Kidney (tissue), 14 donors: Measurements from ENCODE around the gene EXO1. TPM values are rescaled to one million over a fixed set of nuclear protein-coding genes. Genes with fewer than 3 reads are reported as not detected.

ENCODE experiments used
- DNase-seq, 5 donors: peaks; one replicate each; pipeline ENCODE4 v3.0.0-alpha.2; 2013 to 2020
- FAIRE-seq: peaks from 2 replicates; lab custom pipeline; 2012; peaks lifted over from hg19 to GRCh38; lab: Jason Lieb, UNC
- H3K27ac ChIP-seq, 2 donors: one replicate each; pipeline ENCODE4 v1.7.0; 2013; ENCODE audit warnings: low read depth in 2 of 2, low read length in 2 of 2, inconsistent platforms in 1 of 2
- H3K27me3 ChIP-seq: one replicate; pipeline ENCODE4 v1.7.1; 2013; ENCODE audit warnings: low read length, inconsistent platforms; ENCODE audit not compliant: control insufficient read depth, insufficient read depth
- H3K36me3 ChIP-seq, 3 donors: one replicate each; pipeline versions ENCODE4 v1.7.0 to v1.7.1; 2013; ENCODE audit warnings: low read length in 3 of 3, control low read depth in 1 of 3, inconsistent platforms in 1 of 3; ENCODE audit not compliant: insufficient read depth in 3 of 3, control insufficient read depth in 2 of 3
- H3K4me1 ChIP-seq, 3 donors: one replicate each; pipeline versions ENCODE4 v1.7.0 to v1.7.1; 2013; ENCODE audit warnings: low read length in 3 of 3, inconsistent platforms in 1 of 3, low read depth in 1 of 3; ENCODE audit not compliant: control insufficient read depth in 2 of 3, insufficient read depth in 2 of 3
- H3K4me3 ChIP-seq, 3 donors: one replicate each; pipeline versions ENCODE4 v1.7.0 to v1.8.1; 2013; ENCODE audit warnings: low read length in 3 of 3, control low read depth in 1 of 3, inconsistent platforms in 1 of 3
- H3K9ac ChIP-seq, 3 donors: one replicate each; pipeline versions ENCODE4 v1.7.0 to v1.7.1; 2013; ENCODE audit warnings: low read length in 3 of 3, control low read depth in 1 of 3, inconsistent platforms in 1 of 3
- H3K9me3 ChIP-seq, 3 donors: one replicate each; pipeline versions ENCODE4 v1.7.0 to v1.7.1; 2013; ENCODE audit warnings: low read length in 3 of 3, control low read depth in 1 of 3, inconsistent platforms in 1 of 3; ENCODE audit not compliant: control insufficient read depth in 2 of 3, insufficient read depth in 1 of 3
- intact Hi-C: fragments of 100-400 bp; cut with DNase I; formaldehyde crosslinking; loops from one replicate; pipeline ENCODE4 v1.11.1; 2022
- polyA plus RNA-seq: library from polyadenylated mRNA; stranded (reverse); fragments of 350-450 nt; fragmentation: Illumina TruSeq; extraction: RNeasy Lipid Tissue Mini Kit (QIAGEN cat#74804); gene quantifications from one replicate; pipeline ENCODE4 v1.2.3, GENCODE V29; 2014; ENCODE audit warnings: low read depth, low replicate concordance; ENCODE audit not compliant: insufficient read depth
- total RNA-seq: library from RNA; stranded (reverse); fragmentation: NEBNext Ultra II Directional; extraction: Animal tissue kit (Norgen Biotek cat#: 25700); gene quantifications from one replicate; pipeline ENCODE4 v1.2.1, GENCODE V29; 2021
- TF ChIP-seq, protein P1 (sequence below): IDR thresholded peaks from 3 replicates; pipeline ENCODE4 v1.5.1; 2012; ENCODE audit warnings: mild to moderate bottlenecking, moderate library complexity, borderline replicate concordance; ENCODE audit not compliant: insufficient read depth; ENCODE audit errors: extremely low read depth
- donor health status: control.
- donor health status: control.
- donor health status: control.
- donor health status: control.
- donor health status: control.
- donor health status: DM: yes; HTN: yes; CAD: no.
- donor health status: Normal renal cell carcinoma (clear cell type).

EXO1 gene
- total and polyA plus RNA-seq, 2 donors from 2014 or later: 0.69 TPM; not detected in 1

DNA sequence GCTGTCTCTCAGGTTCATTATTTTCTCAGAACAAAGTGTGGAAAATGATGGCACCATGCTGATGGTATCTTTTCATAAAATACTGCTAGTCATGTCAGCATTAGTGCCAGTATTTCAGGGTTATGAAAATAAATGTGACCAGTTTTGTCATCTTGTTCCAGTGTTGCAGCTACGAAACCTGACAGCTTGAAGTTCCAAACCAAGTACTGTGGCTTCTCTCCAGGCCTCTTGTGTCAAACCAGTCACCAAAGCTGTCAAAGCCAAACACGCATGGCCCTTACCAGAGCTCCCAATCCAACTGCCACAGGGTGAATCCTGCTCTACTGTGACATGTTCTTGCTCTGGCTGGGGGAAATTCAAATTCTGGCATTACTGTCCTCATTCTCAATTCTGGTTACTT lies 20.7 kb upstream of the EXO1 start:
- Histone ChIP-seq H3K9me3 (no peaks in the 10 kb centered on the region), H3K9ac (no peak overlapping the region), H3K27ac (no peak overlapping the region), H3K27me3 (no peaks in the 10 kb centered on the region), H3K4me1 (no peaks in the 10 kb centered on the region), H3K36me3 (no peaks in the 10 kb centered on the region), H3K4me3 (no peak overlapping the region)
- TF ChIP-seq, protein P1, sequence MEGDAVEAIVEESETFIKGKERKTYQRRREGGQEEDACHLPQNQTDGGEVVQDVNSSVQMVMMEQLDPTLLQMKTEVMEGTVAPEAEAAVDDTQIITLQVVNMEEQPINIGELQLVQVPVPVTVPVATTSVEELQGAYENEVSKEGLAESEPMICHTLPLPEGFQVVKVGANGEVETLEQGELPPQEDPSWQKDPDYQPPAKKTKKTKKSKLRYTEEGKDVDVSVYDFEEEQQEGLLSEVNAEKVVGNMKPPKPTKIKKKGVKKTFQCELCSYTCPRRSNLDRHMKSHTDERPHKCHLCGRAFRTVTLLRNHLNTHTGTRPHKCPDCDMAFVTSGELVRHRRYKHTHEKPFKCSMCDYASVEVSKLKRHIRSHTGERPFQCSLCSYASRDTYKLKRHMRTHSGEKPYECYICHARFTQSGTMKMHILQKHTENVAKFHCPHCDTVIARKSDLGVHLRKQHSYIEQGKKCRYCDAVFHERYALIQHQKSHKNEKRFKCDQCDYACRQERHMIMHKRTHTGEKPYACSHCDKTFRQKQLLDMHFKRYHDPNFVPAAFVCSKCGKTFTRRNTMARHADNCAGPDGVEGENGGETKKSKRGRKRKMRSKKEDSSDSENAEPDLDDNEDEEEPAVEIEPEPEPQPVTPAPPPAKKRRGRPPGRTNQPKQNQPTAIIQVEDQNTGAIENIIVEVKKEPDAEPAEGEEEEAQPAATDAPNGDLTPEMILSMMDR: no peak
- intact Hi-C loops: no loop called here
- DNase-seq (no peak), FAIRE-seq (no peak)

DNA sequence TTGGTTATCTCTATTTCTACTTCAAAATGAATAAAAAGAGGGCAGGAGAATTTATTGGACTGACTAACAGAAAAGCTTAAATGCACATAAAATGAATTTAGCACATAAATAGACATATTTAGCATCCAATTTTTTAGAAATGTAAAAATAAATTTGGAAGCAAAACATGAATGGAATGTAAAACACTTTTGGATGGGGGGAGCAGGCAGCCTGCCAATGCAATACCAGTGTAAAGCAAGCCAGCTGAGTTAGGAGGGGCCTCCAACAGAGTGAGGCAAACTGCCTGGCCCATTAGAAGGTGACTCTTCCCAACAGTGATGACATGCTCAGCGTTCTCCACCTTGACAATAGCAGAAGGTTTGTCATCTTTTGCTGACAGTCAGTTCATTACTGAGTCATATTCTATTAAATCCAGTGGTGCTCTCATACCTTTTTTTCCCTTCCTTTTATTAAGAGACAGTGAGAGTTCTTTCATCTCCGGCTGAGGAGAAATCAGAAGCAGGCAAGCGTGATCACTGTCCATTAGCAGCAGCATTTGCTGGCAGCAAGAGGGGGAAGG lies 19.5 kb upstream of the EXO1 start:
- Histone ChIP-seq H3K4me3 (no peak overlapping the region), H3K36me3 (no peaks in the 10 kb centered on the region), H3K9ac (no peak overlapping the region), H3K4me1 (no peaks in the 10 kb centered on the region), H3K27ac (no peak overlapping the region), H3K27me3 (no peaks in the 10 kb centered on the region), H3K9me3 (no peaks in the 10 kb centered on the region)
- TF ChIP-seq, protein P1: no peak
- FAIRE-seq (no peak), DNase-seq (peak in 1 of 5 donors; percentile 11)
- intact Hi-C loops: no loop called here

DNA sequence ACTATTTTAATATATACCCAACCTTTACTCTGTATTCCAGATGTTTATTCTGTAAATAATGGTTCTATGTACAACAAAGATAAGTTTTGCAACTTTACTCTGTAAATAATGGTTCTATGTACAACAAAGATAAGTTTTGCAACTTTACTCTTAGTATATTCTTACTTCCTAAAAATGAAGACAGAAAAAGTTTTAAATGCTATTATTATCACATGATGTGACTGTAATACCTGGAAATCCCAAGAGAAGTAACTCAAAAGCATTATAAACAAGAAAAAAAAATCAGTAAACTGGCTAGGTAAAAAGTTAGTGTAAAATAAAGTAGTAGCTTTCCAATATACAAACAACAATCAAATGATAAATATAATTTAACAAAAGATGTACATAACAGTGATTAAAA lies 18.5 kb upstream of the EXO1 start:
- Histone ChIP-seq H3K27ac (no peak overlapping the region), H3K9me3 (no peaks in the 10 kb centered on the region), H3K9ac (no peak overlapping the region), H3K36me3 (no peaks in the 10 kb centered on the region), H3K4me1 (no peaks in the 10 kb centered on the region), H3K4me3 (no peak overlapping the region), H3K27me3 (no peaks in the 10 kb centered on the region)
- intact Hi-C loops: no loop called here
- FAIRE-seq (no peak), DNase-seq (no peak)
- TF ChIP-seq, protein P1: no peak

DNA sequence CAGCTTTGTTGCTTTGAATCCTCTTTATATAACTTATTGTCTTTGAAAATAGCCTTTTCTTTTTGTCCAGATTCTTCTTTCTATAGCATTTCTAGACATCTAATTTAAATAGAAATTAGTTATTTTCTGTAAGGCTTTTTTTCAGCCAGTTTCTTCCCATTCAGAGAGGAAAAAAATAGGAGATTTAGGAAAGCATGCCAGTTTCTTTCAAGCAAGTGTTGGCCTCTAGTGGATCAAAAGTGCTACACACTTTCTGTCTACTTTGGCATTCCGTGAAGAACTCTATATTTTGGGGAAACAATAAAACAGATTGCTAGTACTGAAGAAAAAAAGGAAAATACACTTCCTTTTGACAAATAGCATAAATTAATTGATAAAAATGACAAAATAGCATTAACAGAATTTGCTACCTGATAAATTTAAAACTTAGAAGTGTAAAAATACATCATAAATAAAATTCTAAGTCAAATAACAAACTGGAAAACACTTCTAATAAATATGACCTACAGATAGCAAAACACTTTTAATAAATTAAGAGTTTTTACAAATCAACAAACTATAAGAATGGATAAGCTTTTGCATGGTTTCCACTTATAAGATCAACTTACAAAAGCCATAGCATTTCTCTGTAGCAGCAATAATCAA lies 13.1 kb upstream of the EXO1 start:
- H3K36me3 ChIP-seq: no peaks in the 10 kb centered on the region
- no peak overlapping the region for H3K9ac ChIP-seq
- TF ChIP-seq, protein P1: peak; percentile 61
- H3K27me3 ChIP-seq: no peaks in the 10 kb centered on the region
- H3K9me3 ChIP-seq: no peaks in the 10 kb centered on the region
- no peaks in the 10 kb centered on the region for H3K4me1 ChIP-seq
- FAIRE-seq (peak; percentile 89), DNase-seq (peak in 2 of 5 donors; percentile 47 to 73)
- intact Hi-C loops: no loop called here
- no peak overlapping the region for H3K27ac ChIP-seq
- H3K4me3 ChIP-seq: no peak overlapping the region
